Stimulated activated naive CD4-positive, alpha-beta T cell treated with Interleukin-2 at 50 U/mL for 16 hours (primary cell): ENCODE results near the gene DBF4B.

Source experiments
- DNase-seq: peaks from one replicate; lab custom pipeline; 2025; lab: John Stamatoyannopoulos, UW

The DBF4B gene

DNA sequence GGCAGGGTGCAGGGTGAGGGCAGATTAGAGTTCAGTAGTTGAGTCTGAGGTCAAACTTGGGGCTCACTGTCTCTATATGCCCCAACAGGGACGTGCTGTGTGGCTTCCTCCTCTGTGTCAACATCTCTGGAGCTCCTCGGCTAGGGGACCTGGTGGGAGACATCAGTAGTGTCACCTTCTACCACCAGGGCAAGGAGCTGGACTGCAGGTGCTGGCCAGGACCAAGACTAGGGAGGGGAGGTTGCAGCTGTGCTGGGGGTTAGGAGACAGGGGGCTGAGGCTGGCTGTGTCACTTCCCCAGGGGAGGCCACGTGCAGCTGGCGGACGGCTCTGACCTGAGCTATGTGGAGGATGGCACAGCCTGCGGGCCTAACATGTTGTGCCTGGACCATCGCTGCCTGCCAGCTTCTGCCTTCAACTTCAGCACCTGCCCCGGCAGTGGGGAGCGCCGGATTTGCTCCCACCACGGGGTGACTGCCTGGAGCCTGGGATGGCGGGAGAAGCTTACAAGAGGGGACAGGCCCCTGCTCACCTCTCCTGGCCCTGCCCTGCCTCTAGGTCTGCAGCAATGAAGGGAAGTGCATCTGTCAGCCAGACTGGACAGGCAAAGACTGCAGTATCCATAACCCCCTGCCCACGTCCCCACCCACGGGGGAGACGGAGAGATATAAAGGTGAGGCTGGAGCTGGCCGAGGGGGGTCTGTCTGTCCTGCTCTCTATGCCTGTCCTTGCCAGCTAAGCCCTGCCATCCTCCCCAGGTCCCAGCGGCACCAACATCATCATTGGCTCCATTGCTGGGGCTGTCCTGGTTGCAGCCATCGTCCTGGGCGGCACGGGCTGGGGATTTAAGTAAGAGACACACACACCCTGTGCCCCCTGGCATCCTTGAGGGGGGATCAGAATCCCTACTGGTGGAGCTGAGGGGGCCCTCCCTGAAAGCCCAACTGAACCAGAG lies 69.2 kb downstream of the DBF4B start:
- DNase-seq = no peak

DNA sequence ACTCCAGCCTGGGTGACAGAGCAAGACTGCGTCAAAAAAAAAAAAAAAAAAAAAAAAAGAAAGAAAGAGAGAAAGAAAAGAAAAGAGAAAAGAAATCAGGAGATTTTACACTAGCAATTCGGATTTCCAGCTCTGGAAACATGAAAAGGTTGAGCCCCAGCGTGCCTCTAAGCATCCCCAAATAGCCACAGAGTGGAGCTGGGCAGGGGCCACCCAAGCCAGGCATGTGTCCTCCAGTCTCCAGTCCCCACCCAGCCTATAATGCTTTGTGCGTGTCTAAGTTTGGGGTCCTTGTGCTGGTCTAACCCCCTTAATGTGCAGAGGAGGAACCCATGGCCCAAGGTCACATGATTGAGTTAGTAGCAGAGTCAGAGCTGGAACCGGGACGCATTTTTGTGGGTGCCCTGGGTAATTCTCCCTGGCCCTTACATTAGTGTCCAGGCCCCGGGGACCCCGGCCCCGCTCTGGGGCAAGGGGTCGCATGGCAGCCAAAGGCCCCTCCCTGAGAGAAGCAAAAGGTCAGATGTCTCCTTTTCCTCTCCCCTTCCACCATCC lies 70.3 kb downstream of the DBF4B start:
- DNase-seq = no peak

DNA sequence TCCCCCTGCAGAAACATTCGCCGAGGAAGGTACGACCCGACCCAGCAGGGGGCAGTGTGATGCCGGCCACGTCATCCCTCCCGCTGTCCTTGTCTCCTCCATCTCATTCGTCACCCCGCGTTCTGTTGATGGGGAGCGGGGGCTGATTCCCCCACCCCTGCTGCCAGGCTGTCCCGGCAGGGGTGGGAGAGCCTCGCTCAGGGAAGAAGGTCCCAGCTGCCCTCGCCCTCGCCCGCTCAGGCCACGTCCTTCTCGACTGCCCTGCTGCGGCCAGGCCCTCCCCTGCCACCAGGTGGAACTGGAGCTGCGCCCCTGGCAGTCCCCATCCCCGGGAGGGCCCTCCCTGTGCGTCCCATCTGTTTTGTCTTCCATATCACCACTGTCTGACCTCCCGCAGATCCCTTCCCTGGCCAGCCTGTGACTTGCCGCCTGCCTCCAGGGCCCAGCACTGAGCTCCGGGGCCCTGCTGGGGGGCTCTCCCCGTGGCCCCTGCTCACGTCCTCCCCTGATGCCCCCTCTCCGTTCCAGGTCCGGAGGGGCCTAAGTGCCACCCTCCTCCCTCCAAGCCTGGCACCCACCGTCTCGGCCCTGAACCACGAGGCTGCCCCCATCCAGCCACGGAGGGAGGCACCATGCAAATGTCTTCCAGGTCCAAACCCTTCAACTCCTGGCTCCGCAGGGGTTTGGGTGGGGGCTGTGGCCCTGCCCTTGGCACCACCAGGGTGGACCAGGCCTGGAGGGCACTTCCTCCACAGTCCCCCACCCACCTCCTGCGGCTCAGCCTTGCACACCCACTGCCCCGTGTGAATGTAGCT lies 71.0 kb downstream of the DBF4B start:
- DNase-seq = peak; percentile 73

DNA sequence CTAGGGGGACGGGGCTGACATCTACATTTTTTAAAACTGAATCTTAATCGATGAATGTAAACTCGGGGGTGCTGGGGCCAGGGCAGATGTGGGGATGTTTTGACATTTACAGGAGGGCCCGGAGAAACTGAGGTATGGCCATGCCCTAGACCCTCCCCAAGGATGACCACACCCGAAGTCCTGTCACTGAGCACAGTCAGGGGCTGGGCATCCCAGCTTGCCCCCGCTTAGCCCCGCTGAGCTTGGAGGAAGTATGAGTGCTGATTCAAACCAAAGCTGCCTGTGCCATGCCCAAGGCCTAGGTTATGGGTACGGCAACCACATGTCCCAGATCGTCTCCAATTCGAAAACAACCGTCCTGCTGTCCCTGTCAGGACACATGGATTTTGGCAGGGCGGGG lies 71.7 kb downstream of the DBF4B start:
- DNase-seq = no peak

DNA sequence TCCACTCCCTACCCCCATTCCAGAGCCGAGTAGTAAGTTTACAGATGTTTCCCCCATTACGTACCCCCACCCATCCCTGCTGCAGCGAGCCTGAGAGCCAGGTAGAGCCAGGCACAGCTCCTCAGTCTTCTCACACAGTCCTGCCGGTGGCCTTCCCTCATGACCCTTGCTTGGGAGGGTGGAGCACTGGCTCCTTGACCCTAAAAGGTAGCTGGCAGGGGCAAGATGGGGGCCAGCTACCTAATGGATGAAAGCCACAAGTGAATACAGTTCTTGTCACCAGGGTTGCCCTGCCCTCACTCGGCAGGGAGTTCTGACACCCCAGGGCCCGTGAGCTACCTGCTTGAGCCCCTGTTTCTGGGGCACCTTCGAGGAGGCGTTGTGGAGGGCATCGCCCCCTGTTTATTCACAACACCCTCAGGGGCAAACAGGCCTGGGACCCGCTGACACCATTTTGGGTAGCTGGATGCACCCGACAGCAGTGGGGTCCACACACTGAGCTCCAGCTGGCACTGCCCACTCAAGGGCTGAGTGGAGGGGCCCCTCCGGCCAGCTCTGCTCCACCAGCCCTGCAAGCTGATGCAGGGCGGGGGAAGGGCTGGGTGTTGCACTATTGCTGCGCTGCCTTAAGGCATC lies 72.5 kb downstream of the DBF4B start:
- no peak for DNase-seq

DNA sequence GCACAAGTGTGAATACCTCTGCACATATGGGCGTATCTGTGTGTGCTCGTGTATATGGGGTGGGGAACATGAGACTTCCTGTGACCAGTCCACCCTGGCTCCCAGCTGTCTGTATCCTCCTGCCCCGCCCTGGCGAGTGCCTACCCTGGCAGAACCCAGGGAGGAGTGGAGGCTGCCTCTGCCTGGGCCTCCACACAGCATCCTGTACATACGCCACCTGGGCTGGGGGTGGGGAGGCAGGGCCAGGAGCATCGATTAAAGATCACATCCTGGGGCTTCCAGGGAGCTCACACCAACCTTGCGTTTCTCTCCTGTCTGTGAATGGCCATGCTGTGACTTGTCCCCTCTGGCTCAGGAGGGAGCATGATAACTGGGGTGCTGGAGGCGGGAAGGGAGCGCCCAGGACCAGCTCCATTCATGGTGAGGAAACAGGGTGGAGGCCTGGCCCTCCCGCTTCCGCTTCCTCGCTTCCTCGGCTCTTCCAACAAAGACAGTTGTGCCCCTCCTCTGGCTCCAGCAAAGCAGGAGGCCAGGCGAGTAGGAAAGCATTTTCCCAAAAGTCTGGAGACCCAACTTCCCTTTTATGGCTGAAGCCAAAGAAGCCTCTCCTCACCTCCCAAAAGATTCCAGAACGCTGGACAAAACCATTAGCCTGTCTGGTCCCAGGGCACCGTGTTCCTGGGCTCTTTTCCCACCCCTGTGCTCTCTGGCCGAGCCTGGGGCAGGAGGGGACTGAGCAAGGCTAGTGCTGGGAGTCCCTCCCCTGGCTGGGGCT lies 73.3 kb downstream of the DBF4B start:
- no peak for DNase-seq

DNA sequence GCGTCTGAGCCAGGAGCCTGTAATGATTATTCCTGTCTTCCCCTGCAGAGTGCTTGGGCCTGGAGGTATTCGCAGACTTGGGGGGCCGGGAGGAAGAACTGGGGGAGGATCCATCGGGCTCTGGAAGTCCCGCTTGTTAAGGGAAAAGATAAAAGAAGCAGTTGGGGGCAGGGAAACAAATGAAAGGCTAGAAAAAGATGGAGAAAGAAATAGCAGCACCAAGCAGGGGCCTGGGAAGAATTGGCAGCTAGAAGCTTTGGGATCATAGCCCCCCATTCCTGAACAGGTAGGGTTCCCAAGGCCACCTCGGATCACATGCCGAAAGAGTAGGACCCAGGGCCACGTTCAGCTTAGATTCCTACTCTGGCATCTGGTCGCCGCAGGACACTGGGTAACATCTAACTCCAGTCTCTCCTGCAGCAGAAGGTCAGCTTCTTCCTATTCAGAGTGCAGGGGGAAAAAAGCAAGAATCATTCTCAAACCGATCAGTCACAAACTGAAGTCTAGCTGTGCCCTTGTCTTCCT lies 73.9 kb downstream of the DBF4B start:
- DNase-seq = no peak

DNA sequence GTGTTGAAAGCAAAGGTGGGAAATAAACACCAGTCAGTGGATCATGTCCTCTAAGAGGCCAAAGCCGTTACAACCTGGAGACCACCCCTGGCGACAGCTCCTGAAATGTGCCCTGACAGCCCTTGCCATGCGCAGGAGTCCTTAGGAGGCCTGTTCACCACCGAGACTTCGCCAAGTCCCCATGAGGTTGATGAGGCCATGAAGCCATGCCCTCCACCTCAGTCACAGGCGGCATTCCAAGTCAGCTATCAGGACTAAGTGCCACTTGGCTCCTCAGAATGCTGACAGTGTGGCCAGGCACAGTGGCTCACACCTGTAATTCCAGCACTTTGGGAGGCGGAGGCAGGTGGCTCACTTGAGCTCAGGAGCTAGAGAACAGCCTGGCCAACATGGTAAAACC lies 77.5 kb downstream of the DBF4B start:
- no peak for DNase-seq

DNA sequence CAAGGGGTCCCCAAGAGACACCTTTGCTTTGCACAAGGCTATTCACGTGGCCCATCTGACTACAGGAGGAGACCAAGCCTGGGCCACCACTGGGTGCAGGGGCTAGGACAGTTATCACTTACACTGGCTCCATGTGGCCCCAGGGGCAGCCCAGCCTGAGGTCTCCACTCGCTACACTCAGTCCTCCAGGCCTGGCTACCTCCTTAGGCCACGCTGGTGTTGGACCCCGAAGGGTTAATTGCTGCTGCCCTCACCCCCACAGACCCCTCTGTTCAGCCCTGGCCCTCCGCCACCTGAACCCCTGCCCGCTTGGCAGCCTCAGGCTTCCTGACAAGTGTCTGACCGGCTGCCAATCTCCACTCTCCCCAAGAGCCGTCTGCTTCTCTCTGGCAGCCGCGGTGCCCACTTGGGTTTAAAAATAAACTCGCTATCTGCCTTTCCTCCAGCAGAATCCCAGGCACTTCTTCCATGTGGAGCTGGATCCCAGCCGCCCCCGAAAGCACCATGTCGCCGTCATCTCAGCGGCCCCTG lies 78.2 kb downstream of the DBF4B start:
- no peak for DNase-seq

DNA sequence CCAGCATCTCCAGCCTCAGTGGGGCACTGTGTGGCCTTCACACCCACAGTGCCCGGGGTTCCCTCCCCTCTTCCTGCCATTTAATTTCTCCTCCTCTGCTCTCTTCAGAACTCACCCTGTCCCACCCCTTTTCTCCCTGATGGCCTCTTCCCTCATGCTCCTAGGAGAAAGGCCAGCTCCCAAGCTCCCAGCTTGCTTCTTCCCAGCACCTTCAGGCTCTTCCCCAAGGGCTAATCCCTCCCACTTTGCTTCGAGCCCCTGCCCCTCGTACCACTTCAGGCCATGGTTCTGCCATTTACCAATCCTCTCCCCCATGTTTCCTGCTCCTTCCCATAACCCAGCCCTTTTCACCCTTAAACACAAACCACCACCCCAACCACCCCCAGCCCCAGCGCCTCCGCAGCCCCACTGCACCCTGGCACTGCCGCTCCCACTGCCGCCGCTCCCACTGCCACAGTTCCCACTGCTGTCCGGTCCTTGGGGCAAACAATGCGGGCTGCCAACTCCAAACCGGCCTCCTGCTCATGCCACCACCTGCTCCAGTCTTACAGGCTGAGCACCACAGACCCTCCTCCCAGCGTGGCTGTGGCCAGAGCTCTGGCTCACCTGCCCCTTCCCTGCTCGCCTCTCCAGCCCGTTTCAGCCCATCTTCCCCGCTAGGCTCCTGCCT lies 78.9 kb downstream of the DBF4B start:
- no peak for DNase-seq

DNA sequence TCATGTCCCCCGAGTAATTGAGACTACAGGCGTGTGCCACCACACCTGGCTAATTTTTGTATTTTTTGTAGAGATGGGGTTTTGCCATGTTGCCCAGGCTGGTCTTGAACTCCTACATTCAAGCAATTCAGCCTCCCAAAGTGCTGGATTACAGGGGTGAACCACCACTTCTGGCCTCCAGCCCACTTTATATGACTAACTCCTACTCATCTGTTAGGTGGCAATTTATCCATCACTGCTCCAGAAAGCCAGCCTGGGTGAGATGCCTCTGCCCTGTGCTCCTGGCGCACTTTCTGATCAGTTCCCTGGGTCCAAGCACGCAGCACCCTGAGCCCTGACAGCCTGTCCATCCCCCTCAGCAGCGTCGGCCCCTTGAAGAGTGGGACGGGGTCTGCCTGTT lies 79.7 kb downstream of the DBF4B start:
- DNase-seq = no peak

DNA sequence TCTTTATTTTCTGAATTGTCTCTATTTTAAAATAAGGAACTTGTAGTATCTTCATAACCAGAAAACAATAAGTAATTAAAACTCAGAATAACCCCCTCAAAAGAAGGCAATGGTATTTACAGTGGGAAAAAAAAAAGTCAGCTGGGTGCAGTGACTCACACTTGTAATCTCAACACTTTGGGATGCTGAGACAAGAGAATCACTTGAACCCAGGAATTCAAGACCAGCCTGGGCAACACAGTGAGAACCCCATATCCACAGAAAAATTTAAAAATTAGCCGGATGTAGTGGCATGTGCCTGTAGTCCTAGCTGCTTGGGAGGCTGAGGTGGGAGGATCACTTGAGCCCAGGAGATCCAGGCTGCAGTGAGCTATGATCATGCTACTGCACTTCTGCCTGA lies 83.8 kb downstream of the DBF4B start:
- no peak for DNase-seq

DNA sequence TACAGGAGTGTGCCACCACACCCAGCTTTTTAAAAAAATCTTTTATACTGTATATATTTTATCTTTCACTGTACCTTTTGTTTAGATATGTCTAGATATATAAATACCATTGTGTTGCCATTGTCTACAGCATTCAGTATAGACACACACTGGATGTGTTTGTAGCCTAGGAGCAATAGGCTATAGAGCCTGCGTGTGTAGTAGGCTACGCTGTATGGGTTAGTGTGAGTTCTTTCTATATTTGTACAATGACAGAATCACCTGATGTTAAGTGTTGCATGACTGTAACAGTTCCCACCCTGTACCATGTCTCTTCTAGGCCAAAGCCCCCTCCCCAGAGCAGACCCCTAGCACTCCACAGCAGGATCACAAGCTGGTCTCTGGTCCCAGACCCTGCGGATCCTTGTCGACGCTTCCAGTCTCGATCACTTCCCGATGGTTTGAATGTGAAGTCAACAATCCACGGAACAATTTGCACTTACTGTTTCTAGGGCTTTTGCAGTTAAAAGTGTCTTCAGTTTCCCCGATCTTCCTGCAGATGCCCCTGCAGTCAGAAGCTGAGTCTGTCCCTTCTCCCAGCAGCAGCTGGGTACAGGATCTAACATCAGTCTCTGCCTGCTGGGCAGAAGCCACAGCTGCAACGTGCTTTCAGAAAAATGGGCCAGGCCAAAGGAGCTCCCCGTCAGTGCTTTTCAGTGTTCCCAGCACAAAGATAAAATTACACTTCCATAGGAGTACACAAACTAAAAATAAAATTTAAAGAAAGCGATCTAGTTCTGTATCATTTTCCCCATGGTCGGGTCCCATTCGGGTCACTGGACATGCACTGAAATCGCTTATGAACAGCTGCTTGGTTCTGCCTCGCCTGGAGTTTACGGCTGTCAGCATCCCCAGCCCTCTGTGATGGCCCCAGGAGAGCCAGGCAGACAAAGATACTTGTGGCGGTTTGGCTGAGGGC lies 85.7 kb downstream of the DBF4B start:
- no peak for DNase-seq

DNA sequence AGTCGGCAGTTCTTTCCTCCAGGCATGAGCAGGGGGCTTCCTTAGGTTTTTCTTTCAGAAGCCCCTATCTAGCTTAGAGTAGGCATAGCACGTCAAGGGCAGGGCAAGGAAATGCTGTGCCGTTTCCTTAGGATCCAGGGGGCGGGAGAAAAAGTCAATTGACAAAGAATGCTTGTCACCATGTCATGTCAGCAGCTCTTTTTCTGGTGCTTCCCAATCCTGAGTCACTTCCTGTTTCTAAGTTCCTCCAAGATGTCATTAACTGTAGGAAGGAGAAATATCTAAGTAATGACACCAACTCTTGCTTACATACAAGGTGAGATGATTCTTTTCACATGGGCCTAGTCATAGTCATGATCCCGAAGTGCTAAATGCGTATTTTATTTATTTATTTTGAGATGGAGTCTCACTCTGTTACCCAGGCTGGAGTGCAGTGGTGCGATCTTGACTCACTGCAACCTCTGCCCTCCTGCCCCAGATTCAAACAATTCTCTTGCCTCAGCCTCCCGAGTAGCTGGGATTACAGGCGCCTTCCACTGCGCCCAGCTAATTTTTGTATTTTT lies 86.5 kb downstream of the DBF4B start:
- DNase-seq = no peak

DNA sequence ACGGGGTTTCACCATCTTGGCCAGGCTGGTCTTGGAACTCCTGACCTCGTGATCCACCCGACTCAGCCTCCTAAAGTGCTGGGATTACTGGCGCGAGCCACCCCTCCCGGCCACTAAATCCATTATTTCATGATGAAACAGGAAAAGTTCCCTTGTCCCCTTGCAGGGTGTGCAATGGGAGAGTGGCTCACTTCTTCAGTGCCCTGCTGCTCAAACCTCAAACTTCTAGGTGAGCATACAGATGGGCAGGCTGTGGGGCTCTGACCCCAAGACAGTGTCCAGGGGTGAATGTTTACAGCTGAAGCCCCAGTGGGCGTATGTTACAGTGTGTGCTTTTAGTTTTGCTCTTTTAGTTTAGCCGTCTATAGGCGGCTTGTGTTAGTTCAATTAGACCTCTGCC lies 87.0 kb downstream of the DBF4B start:
- DNase-seq = no peak

DNA sequence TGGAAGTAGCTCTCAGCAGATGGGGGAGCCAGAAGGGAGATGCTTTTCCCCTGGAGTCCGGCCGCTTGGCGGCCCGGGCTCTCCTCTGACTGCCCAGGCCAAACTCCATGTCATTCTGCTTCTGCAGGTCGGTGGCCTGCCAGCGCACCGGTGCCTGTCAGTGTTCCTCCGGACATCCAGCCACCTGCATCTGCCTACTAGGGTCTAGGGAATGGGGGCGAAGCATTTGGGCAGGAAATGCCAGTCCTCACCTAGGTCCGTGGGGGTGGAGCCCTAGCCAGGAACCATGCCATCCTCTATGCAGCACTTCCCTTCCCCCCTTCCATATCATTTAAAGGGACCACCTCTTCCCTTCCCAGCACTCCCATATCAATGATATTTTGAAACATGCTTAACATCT lies 87.5 kb downstream of the DBF4B start:
- DNase-seq = no peak

DNA sequence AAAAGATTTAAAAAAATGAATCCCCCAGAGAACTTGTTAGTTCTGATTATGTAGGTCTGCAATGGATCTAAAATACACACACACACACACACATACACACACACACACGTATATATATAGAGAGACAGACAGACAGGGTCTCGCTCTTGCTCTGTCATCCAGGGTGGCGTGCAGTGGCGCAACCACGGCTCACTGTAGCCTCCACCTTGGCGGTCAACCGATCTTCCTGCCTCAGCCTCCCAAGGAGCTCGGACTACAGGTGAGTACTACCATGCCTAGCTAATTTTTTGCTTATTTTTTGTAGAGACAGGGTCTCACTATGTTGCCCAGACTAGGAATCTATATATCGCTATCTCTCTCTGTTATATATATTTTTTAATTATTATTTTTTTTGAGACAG lies 88.3 kb downstream of the DBF4B start:
- DNase-seq = no peak

DNA sequence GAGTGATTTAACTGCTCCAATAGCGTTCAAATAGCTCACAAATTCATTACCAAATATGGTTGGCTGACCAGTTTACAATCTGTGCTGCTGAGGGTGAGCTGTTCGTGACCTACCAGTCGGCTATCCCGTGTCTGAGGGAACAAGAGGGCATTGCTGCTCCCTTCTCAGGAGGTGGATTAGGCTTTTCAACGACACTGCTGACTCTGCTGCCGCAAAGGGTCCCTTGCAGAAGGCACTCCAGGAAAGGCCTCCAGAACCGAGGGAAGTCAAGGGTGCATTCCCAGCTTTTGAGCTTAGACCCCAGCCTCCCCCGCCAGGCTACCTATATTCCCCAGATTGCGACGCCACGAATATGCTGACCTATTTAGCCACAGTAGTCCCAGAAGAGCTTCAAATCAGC lies 89.3 kb downstream of the DBF4B start:
- no peak for DNase-seq

DNA sequence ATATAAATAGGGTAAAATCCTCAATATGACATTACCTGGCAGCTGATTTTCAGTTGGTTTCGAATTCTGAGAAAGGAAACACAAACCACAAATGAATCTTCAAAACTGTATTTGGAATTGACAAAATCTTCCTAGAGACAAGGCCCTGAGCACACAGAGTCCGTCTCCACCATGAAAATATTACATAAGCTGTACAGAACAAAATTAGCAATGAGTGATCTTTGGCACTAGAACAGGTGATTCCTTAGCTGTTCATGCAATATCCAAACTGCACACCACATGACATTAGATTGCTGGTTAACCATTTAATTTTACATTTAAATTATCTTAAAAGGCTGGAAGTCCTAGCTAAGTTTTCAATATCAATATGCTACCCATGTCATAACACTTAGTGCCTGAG lies 89.9 kb downstream of the DBF4B start:
- no peak for DNase-seq
